Measurements from ENCODE around the gene ADA. TPM values are rescaled to one million over a fixed set of nuclear protein-coding genes. Genes with fewer than 3 reads are reported as not detected.
"Not testable (repeated sequence)": the region's sequence is repeated elsewhere in the genome, so short reads cannot be mapped to it uniquely, and the experiment has no call there.

ADA gene
- total and polyA plus RNA-seq, 4 donors = 1.3 to 3.1 (median 2.9) TPM

GRCh38 chr20:44659931-44660330 is 8.4 kb upstream of the ADA start:
- no peaks in the 10 kb centered on the region for H3K4me1 ChIP-seq (ENCODE audit: control insufficient read depth, insufficient read depth, low read length)
- DNase-seq (ENCODE audit: low read depth in 4 of 6, low spot score in 6 of 6) = no peak
- H3K36me3 ChIP-seq (ENCODE audit: control insufficient read depth, insufficient read depth, low read length) = no peaks in the 10 kb centered on the region
- no peak overlapping the region for H3K4me3 ChIP-seq (ENCODE audit: low read depth, low read length)
- H3K27me3 ChIP-seq (ENCODE audit: control insufficient read depth, insufficient read depth, low read length) = peaks cover 3% of the 10 kb centered on the region
- no peak overlapping the region for H3K27ac ChIP-seq (ENCODE audit: low read depth, low read length)
- WGBS (ENCODE audit: insufficient coverage) = no CpG with 5 or more reads among the region's 2 CpGs
- H3K9me3 ChIP-seq (ENCODE audit: control insufficient read depth, insufficient read depth, low read length) = no peaks in the 10 kb centered on the region

- Histone ChIP-seq H3K4me3 (ENCODE audit: low read depth, low read length) (no peak overlapping the region), H3K4me1 (ENCODE audit: control insufficient read depth, insufficient read depth, low read length) (no peaks in the 10 kb centered on the region), H3K27me3 (ENCODE audit: control insufficient read depth, insufficient read depth, low read length) (peaks cover 3% of the 10 kb centered on the region), H3K9me3 (ENCODE audit: control insufficient read depth, insufficient read depth, low read length) (no peaks in the 10 kb centered on the region), H3K36me3 (ENCODE audit: control insufficient read depth, insufficient read depth, low read length) (no peaks in the 10 kb centered on the region), H3K27ac (ENCODE audit: low read depth, low read length) (no peak overlapping the region)
- no peak for DNase-seq (ENCODE audit: low read depth in 4 of 6, low spot score in 6 of 6)
These were observed 7.3 kb upstream of the ADA start for GRCh38 chr20:44658810-44659209.

GRCh38 chr20:44657875-44658274 is 6.4 kb upstream of the ADA start:
- Histone ChIP-seq H3K4me3 (ENCODE audit: low read depth, low read length) (no peak overlapping the region), H3K4me1 (ENCODE audit: control insufficient read depth, insufficient read depth, low read length) (peaks cover 3% of the 10 kb centered on the region), H3K36me3 (ENCODE audit: control insufficient read depth, insufficient read depth, low read length) (no peaks in the 10 kb centered on the region), H3K9me3 (ENCODE audit: control insufficient read depth, insufficient read depth, low read length) (no peaks in the 10 kb centered on the region), H3K27me3 (ENCODE audit: control insufficient read depth, insufficient read depth, low read length) (peaks cover 8% of the 10 kb centered on the region), H3K27ac (ENCODE audit: low read depth, low read length) (no peak overlapping the region)
- DNase-seq (ENCODE audit: low read depth in 4 of 6, low spot score in 6 of 6) = no peak
- WGBS (ENCODE audit: insufficient coverage) = 100% methylated on average over 2 of the region's 2 CpGs

- WGBS (ENCODE audit: insufficient coverage) = 86% methylated on average over 1 of the region's 3 CpGs
- Histone ChIP-seq H3K9me3 (ENCODE audit: control insufficient read depth, insufficient read depth, low read length) (no peaks in the 10 kb centered on the region), H3K4me1 (ENCODE audit: control insufficient read depth, insufficient read depth, low read length) (peaks cover 10% of the 10 kb centered on the region), H3K27me3 (ENCODE audit: control insufficient read depth, insufficient read depth, low read length) (peaks cover 18% of the 10 kb centered on the region), H3K36me3 (ENCODE audit: control insufficient read depth, insufficient read depth, low read length) (no peaks in the 10 kb centered on the region), H3K4me3 (ENCODE audit: low read depth, low read length) (no peak overlapping the region), H3K27ac (ENCODE audit: low read depth, low read length) (no peak overlapping the region)
- no peak for DNase-seq (ENCODE audit: low read depth in 4 of 6, low spot score in 6 of 6)
These were observed 4.9 kb upstream of the ADA start for GRCh38 chr20:44656448-44656847.

- Histone ChIP-seq H3K4me1 (ENCODE audit: control insufficient read depth, insufficient read depth, low read length) (peaks cover 20% of the 10 kb centered on the region), H3K27me3 (ENCODE audit: control insufficient read depth, insufficient read depth, low read length) (peaks cover 28% of the 10 kb centered on the region)
- DNase-seq (ENCODE audit: low read depth in 4 of 6, low spot score in 6 of 6); H3K4me3 ChIP-seq (ENCODE audit: low read depth, low read length); H3K36me3 ChIP-seq (ENCODE audit: control insufficient read depth, insufficient read depth, low read length); H3K27ac ChIP-seq (ENCODE audit: low read depth, low read length); H3K9me3 ChIP-seq (ENCODE audit: control insufficient read depth, insufficient read depth, low read length): not testable (repeated sequence)
- no CpG with 5 or more reads among the region's 5 CpGs for WGBS (ENCODE audit: insufficient coverage)
These were observed 2.7 kb upstream of the ADA start for GRCh38 chr20:44654210-44654609.

- no peaks in the 10 kb centered on the region for H3K9me3 ChIP-seq (ENCODE audit: control insufficient read depth, insufficient read depth, low read length)
- peaks cover 20% of the 10 kb centered on the region for H3K4me1 ChIP-seq (ENCODE audit: control insufficient read depth, insufficient read depth, low read length)
- 86% methylated on average over 1 of the region's 2 CpGs for WGBS (ENCODE audit: insufficient coverage)
- H3K27ac ChIP-seq (ENCODE audit: low read depth, low read length) = no peak overlapping the region
- no peak overlapping the region for H3K4me3 ChIP-seq (ENCODE audit: low read depth, low read length)
- DNase-seq (ENCODE audit: low read depth in 4 of 6, low spot score in 6 of 6) = no peak
- H3K27me3 ChIP-seq (ENCODE audit: control insufficient read depth, insufficient read depth, low read length) = peaks cover 28% of the 10 kb centered on the region
- no peaks in the 10 kb centered on the region for H3K36me3 ChIP-seq (ENCODE audit: control insufficient read depth, insufficient read depth, low read length)
These were observed 2.0 kb upstream of the ADA start for GRCh38 chr20:44653546-44653945.

GRCh38 chr20:44651434-44651683 is 140 bp downstream of the ADA start:
- under 1% methylated on average over 33 of the region's 33 CpGs for WGBS (ENCODE audit: insufficient coverage)
- Histone ChIP-seq H3K27me3 (ENCODE audit: control insufficient read depth, insufficient read depth, low read length) (peaks cover 26% of the 10 kb centered on the region), H3K36me3 (ENCODE audit: control insufficient read depth, insufficient read depth, low read length) (no peaks in the 10 kb centered on the region), H3K9me3 (ENCODE audit: control insufficient read depth, insufficient read depth, low read length) (no peaks in the 10 kb centered on the region), H3K4me1 (ENCODE audit: control insufficient read depth, insufficient read depth, low read length) (peaks cover 24% of the 10 kb centered on the region), H3K4me3 (ENCODE audit: low read depth, low read length) (peak overlapping the region; percentile 26), H3K27ac (ENCODE audit: low read depth, low read length) (no peak overlapping the region)
- no peak for DNase-seq (ENCODE audit: low read depth in 4 of 6, low spot score in 6 of 6)

- peaks cover 24% of the 10 kb centered on the region for H3K27me3 ChIP-seq (ENCODE audit: control insufficient read depth, insufficient read depth, low read length)
- H3K9me3 ChIP-seq (ENCODE audit: control insufficient read depth, insufficient read depth, low read length) = no peaks in the 10 kb centered on the region
- H3K27ac ChIP-seq (ENCODE audit: low read depth, low read length) = no peak overlapping the region
- H3K4me1 ChIP-seq (ENCODE audit: control insufficient read depth, insufficient read depth, low read length) = peaks cover 29% of the 10 kb centered on the region
- 48% methylated on average over 24 of the region's 24 CpGs for WGBS (ENCODE audit: insufficient coverage)
- peak overlapping the region; percentile 26 for H3K4me3 ChIP-seq (ENCODE audit: low read depth, low read length)
- no peaks in the 10 kb centered on the region for H3K36me3 ChIP-seq (ENCODE audit: control insufficient read depth, insufficient read depth, low read length)
- DNase-seq (ENCODE audit: low read depth in 4 of 6, low spot score in 6 of 6) = peak in 1 of 6 donors; percentile 17
These were observed 597 bp downstream of the ADA start for GRCh38 chr20:44650771-44651433.

GRCh38 chr20:44649976-44650375 is 1.5 kb downstream of the ADA start:
- H3K27me3 ChIP-seq (ENCODE audit: control insufficient read depth, insufficient read depth, low read length) = peaks cover 24% of the 10 kb centered on the region
- DNase-seq (ENCODE audit: low read depth in 4 of 6, low spot score in 6 of 6) = no peak
- no peak overlapping the region for H3K4me3 ChIP-seq (ENCODE audit: low read depth, low read length)
- H3K4me1 ChIP-seq (ENCODE audit: control insufficient read depth, insufficient read depth, low read length) = peaks cover 33% of the 10 kb centered on the region
- WGBS (ENCODE audit: insufficient coverage) = 70% methylated on average over 6 of the region's 6 CpGs
- no peak overlapping the region for H3K27ac ChIP-seq (ENCODE audit: low read depth, low read length)
- H3K36me3 ChIP-seq (ENCODE audit: control insufficient read depth, insufficient read depth, low read length) = no peaks in the 10 kb centered on the region
- H3K9me3 ChIP-seq (ENCODE audit: control insufficient read depth, insufficient read depth, low read length) = no peaks in the 10 kb centered on the region

GRCh38 chr20:44649126-44649525 is 2.4 kb downstream of the ADA start:
- Histone ChIP-seq H3K9me3 (ENCODE audit: control insufficient read depth, insufficient read depth, low read length) (no peaks in the 10 kb centered on the region), H3K27ac (ENCODE audit: low read depth, low read length) (no peak overlapping the region), H3K27me3 (ENCODE audit: control insufficient read depth, insufficient read depth, low read length) (peaks cover 24% of the 10 kb centered on the region), H3K36me3 (ENCODE audit: control insufficient read depth, insufficient read depth, low read length) (no peaks in the 10 kb centered on the region), H3K4me3 (ENCODE audit: low read depth, low read length) (no peak overlapping the region), H3K4me1 (ENCODE audit: control insufficient read depth, insufficient read depth, low read length) (peaks cover 34% of the 10 kb centered on the region)
- DNase-seq (ENCODE audit: low read depth in 4 of 6, low spot score in 6 of 6) = no peak
- WGBS (ENCODE audit: insufficient coverage) = 80% methylated on average over 1 of the region's 3 CpGs

All from spinal cord (tissue), 10 donors.